ENCODE results near the gene PSMD2.
"Not testable (repeated sequence)": the region's sequence is repeated elsewhere in the genome, so short reads cannot be mapped to it uniquely, and the experiment has no call there.

PSMD2 gene

DNA sequence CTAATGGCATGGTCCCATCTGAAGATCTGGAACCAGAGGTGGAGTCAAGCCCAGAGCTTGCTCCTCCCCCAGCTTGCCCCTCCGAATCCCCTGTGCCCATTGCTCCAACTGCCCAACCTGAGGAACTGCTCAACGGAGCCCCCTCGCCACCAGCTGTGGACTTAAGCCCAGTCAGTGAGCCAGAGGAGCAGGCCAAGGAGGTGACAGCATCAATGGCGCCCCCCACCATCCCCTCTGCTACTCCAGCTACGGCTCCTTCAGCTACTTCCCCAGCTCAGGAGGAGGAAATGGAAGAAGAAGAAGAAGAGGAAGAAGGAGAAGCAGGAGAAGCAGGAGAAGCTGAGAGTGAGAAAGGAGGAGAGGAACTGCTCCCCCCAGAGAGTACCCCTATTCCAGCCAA is 22.6 kb downstream of the PSMD2 start:
- no peak for DNase-seq

DNA sequence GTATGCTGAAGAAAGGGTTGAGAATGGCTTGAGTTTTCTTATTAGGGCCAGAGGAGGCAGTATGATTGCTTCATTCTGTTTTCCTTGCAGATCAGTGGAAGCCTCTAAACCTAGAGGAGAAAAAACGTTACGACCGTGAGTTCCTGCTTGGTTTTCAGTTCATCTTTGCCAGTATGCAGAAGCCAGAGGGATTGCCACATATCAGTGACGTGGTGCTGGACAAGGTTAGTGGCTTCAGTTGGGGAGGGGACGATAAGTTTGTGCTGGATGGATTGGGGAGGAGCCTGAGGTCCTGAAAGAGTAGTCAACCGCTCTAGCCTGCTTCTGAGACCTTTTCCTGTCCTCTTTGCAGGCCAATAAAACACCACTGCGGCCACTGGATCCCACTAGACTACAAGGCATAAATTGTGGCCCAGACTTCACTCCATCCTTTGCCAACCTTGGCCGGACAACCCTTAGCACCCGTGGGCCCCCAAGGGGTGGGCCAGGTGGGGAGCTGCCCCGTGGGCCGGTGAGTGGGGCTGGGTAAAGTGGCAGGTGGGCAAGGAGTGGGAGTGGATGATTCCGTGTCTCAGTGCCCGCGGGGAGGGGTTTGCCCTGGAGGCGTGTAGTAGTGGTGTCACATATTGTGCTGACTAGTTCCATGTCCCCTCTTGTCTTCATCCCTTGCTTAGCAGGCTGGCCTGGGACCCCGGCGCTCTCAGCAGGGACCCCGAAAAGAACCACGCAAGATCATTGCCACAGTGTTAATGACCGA is 23.9 kb downstream of the PSMD2 start:
- no peak for DNase-seq

DNA sequence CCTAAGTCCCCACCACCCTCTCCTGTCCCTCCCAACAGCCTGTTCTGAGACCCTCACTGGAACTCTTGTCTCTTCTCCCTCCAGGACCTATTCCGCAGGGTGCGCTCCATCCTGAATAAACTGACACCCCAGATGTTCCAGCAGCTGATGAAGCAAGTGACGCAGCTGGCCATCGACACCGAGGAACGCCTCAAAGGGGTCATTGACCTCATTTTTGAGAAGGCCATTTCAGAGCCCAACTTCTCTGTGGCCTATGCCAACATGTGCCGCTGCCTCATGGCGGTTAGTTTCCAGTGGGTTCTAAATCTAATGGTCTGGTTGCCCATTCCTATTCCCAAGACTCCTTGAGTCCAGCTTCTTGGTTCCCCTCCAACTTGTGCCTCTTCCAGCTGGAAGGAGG is 24.7 kb downstream of the PSMD2 start:
- no peak for DNase-seq

- DNase-seq = no peak
Observed at GRCh38 chr3:184325269-184325668, 26.2 kb downstream of the PSMD2 start.

DNA sequence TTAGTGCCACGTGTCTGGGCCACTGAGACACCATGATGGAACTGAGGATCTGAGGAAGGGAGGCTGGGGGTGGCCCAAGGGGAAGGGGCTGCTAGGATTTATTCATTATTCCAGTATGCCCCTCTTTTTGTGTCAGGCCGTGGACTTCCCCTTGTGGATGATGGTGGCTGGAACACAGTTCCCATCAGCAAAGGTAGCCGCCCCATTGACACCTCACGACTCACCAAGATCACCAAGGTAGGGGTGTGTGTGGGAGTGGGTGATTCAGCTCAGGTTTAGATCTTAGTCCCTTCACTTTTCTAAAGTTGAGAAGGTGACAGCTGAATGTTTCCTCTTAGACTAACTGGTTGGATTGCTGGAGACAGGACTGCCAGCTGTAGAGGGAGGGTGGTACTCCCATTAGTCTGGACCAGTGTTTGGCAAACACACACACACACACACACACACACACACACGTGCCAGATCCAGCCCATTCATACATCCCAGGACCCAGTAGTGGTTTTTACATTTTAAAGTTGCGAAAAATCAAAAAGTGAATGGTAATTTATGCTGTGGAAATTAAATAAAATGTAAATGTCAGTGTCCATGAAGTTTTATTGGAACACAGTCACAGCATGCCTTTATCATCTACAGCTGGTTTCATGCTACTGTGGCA is 26.8 kb downstream of the PSMD2 start:
- no peak for DNase-seq

DNA sequence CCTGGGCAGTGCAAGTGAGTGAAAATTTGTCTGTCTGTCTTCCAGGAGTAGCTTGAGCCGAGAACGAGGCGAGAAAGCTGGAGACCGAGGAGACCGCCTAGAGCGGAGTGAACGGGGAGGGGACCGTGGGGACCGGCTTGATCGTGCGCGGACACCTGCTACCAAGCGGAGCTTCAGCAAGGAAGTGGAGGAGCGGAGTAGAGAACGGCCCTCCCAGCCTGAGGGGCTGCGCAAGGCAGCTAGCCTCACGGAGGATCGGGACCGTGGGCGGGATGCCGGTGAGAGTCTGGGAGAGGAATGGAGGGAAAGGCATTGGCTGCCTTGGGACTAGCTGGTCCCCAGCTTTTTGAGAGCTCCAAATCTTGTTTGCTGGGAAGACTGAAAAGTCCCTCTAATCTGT is 28.1 kb downstream of the PSMD2 start:
- DNase-seq = no peak

DNA sequence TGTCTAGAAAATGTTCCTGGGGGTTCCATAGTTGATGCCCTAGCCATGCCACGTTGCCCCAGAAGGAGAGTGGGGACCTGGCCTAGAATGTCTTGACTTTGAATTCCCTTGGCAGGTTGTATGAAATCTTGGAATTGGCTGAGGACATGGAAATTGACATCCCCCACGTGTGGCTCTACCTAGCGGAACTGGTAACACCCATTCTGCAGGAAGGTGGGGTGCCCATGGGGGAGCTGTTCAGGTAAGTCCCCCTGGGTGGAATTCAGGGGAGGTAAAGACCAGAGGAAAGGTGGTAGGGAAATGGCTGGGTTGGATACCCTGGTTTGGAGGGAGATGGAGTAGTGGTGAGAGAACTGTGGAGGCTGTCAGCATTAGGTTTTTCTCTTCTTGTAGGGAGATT is 29.5 kb downstream of the PSMD2 start:
- no peak for DNase-seq

DNA sequence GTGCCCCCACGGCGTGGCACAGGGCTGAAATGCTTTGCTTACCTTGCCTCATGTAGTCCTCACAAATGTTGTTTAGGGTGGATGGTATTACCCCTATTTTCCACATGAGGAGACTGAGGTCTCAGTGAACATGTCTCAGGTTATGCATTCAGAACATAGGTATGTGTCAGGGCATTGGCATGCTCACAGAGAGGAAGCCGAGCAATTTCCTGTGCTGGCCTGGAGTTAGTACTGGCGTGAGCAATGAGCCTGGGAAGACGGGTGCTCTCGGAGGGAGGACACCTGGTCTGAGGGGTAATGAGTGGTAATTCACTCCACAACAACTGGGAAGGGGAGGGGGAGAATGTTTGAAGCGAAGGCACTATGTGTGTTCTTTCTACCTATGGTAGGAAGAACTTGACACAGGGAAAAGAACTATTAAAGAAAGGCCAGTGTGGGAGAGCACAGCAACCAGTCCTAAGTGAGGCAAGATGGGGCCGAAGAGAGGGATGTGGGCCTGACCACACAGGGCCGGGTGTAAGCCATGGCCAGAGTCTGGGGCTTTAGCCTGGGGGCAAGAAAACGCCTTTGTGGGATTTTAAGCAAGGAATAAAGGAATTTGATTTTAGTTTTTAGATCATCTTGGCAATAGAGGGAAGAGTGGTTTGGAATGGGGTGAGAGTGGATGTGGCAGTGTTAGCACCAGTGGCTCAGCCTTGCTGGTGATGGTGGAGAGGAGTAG is 33.5 kb downstream of the PSMD2 start:
- DNase-seq = no peak

DNA sequence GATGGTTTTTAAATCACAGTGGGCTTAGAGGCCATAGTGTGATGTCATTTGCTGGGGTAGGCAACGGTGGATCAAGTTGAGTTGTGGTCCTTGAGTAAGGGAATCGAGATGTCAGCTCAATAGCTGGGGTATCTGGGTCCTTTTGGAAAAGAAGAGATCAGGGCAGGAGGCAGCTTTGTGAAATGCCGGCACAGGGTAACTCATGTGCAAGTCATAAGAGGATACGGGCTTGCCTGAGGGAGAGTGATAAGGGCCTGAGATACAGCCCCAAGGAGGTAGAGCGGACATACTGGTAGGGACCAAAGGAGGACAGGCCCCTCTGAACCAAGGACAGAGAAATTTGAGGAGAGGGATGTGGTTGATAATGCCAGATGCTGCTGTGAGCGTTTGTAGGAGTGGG is 34.1 kb downstream of the PSMD2 start:
- DNase-seq = no peak

DNA sequence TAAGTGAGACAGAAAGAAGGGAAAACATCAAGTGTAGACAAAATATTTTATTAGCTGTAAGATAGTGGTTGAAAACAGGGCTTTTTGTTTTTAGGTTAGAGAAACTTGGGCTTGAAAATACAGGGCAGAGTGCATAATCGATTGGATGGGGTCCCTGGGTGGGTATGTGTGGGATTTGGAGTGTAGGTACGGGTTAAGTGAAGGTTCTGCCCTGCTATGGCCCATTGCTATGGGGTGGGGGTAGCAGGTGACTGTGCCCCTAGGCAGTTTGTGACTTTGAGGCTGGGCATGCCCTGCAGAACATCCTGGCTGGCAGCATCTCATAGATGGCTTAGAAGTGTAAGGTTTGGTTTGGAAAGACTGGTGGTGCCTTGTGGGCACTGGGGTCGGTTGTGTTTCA is 34.7 kb downstream of the PSMD2 start:
- no peak for DNase-seq

DNA sequence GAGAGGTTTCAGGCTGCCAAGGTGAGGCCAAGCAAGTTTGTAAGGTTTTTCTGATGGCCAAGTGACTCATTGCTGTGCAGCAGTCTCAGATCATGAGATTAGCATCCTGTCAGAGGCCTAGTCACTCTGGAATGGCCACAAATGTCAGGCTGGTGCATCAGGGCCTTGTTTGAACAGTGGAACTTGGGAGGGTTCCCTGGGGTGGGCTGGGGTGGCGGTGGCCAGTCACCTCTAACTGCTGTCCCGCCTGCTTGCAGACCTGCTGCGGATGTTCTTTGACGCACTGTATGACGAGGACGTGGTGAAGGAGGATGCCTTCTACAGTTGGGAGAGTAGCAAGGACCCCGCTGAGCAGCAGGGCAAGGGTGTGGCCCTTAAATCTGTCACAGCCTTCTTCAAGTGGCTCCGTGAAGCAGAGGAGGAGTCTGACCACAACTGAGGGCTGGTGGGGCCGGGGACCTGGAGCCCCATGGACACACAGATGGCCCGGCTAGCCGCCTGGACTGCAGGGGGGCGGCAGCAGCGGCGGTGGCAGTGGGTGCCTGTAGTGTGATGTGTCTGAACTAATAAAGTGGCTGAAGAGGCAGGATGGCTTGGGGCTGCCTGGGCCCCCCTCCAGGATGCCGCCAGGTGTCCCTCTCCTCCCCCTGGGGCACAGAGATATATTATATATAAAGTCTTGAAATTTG is 35.6 kb downstream of the PSMD2 start:
- DNase-seq = no peak

DNA sequence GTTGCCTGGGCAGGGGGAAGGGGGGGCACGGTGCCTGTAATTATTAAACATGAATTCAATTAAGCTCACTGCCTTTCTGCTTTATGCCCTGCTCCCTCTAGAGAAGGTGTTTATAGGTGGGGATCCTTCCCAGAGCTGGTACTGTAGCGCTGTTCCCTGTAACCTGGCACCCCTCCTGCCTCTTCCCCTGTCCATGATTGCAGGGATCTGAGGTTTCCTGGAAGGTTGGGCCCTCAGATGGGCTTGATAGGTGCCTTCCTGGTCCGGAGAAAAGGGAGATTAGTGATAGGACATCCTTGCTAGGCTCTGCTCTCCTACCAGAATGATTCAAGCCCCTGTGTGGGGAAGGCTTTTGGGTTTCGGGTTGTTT is 36.2 kb downstream of the PSMD2 start:
- DNase-seq = no peak

- peak; percentile 59 for DNase-seq
Observed at GRCh38 chr3:184335661-184336546, 36.9 kb downstream of the PSMD2 start.

DNA sequence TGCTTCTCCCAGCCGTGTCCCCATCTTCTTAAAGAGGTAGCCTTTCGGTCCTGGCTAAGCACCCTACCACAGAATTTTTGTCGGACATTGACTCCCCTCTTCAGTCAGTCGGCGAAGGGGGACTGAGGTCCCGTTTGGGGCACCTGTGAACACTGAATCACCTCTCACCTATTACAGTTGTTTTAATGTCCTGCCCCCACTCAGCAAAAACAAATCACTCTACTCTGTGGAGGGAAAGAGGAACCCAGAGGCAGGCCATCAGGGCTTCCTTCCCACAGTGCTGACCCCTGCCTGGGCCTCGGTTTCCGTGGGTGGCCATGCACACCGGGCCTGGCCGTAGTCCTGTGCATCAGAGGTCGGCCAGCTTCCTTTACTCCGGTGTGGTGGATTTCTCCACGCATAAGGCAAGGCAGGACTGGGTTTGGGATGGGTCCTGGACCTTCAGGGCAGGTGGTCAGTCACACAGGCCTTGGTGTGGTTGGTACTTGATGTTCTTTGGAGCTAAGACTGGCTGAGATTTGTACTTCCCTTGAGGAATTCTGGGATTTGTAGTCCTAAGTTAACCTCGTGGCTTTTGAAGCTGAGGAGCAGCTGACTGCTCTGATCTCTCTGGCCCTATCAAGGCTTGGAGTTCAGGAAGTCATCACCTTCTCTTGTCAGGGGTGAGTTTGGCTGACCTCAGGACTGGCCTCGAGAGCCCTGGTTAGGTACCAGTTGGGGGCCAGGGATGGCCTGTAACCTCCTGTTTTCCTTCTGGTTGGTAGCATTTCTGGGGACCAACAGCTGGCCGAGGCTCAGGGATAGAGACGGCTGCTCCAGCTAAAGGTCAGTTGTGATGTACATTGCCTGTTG is 37.7 kb downstream of the PSMD2 start:
- DNase-seq = no peak

DNA sequence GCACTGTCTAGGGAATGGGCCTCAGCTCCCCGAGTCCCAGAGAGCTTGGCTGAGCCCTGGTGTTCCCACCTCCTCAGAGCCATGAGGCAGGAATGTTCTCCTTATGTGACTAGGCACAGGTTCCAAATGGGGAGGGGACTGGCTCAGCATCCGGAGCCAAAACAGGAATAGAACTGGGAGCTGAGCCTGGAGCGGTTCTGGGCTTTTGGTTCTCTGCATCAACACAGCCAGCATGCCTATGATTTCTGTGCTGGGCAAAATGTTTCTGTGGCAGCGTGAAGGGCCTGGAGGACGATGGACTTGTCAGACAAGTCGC is 38.3 kb downstream of the PSMD2 start, which contains the start of gene FAM131A:
Gene FAM131A, plus strand, starts transcription at position 202 of the 316 bp plus-strand sequence. Its CDS starts 31 bp downstream, at position 233.
- DNase-seq = no peak

- DNase-seq = no peak
Observed at GRCh38 chr3:184337981-184338380, 38.9 kb downstream of the PSMD2 start.

- DNase-seq = no peak
Observed at GRCh38 chr3:184338511-184338945, 39.5 kb downstream of the PSMD2 start.

GRCh38 chr3:184339001-184339400 is 40.0 kb downstream of the PSMD2 start:
- no peak for DNase-seq

- DNase-seq = not testable (repeated sequence)
Observed at GRCh38 chr3:184339451-184340135, 40.6 kb downstream of the PSMD2 start.

GRCh38 chr3:184341925-184342324 is 42.9 kb downstream of the PSMD2 start:
- DNase-seq = no peak

Data from GDM1 (cell line).